ENCODE results near the gene GRIN2C. TPM values are rescaled to one million over a fixed set of nuclear protein-coding genes. Genes with fewer than 3 reads are reported as not detected.

The GRIN2C gene
- 0.21 to 0.52 TPM (median 0.27 TPM) in 5 replicates for total RNA-seq (2022; extraction: Qiagen RNA extraction; ENCODE audit: low read depth)

GRCh38 chr17:74859459-74860228, at the start of gene GRIN2C:
Gene GRIN2C, minus strand, starts transcription at chr17:74859885. Its CDS starts 4,793 bp downstream, at chr17:74855092.

GRCh38 chr17:74892974-74893911, 33.6 kb upstream of the GRIN2C start, which contains the start of gene FADS6:
Gene FADS6, minus strand, starts transcription at chr17:74893633. Its CDS starts 38 bp downstream, at chr17:74893595.

GRCh38 chr17:74872313-74873036, 12.8 kb upstream of the GRIN2C start, which contains the start of gene FDXR:
Gene FDXR, minus strand, starts transcription at chr17:74872994. Its CDS starts 50 bp downstream, at chr17:74872944.

Other genes with a start within 250 kb of the GRIN2C start
- gene CD300E, start 236.1 kb downstream of the GRIN2C start, total RNA-seq (2022; extraction: Qiagen RNA extraction; ENCODE audit: low read depth) = not detected in 5 replicates
- gene CD300LF, start 147.0 kb downstream of the GRIN2C start, total RNA-seq (2022; extraction: Qiagen RNA extraction; ENCODE audit: low read depth) = not detected in 5 replicates
- 1.0 to 2.1 TPM (median 1.3 TPM) in 5 replicates for gene RAB37, start 122.6 kb downstream of the GRIN2C start, total RNA-seq (2022; extraction: Qiagen RNA extraction; ENCODE audit: low read depth)
- gene NHERF1, start 111.3 kb downstream of the GRIN2C start, total RNA-seq (2022; extraction: Qiagen RNA extraction; ENCODE audit: low read depth) = 28.8 to 52.1 TPM (median 45.9 TPM) in 5 replicates
- 46.7 to 59.5 TPM (median 57.8 TPM) in 5 replicates for gene NAT9, start 83.5 kb downstream of the GRIN2C start, total RNA-seq (2022; extraction: Qiagen RNA extraction; ENCODE audit: low read depth)
- gene FDXR, start 13.1 kb upstream of the GRIN2C start, total RNA-seq (2022; extraction: Qiagen RNA extraction; ENCODE audit: low read depth) = 33.6 to 70.0 TPM (median 67.8 TPM) in 5 replicates
- not detected in 5 replicates for gene FADS6, start 33.7 kb upstream of the GRIN2C start, total RNA-seq (2022; extraction: Qiagen RNA extraction; ENCODE audit: low read depth)
- gene USH1G, start 63.4 kb upstream of the GRIN2C start, total RNA-seq (2022; extraction: Qiagen RNA extraction; ENCODE audit: low read depth) = 0.08 to 0.18 TPM (median 0.12 TPM) in 4 of 5 replicates, not detected in the other
- 0.06 to 0.14 TPM in 2 of 5 replicates, not detected in the others for gene OTOP2, start 64.4 kb upstream of the GRIN2C start, total RNA-seq (2022; extraction: Qiagen RNA extraction; ENCODE audit: low read depth)
- not detected in 5 replicates for gene OTOP3, start 76.0 kb upstream of the GRIN2C start, total RNA-seq (2022; extraction: Qiagen RNA extraction; ENCODE audit: low read depth)
- gene HID1, start 112.9 kb upstream of the GRIN2C start, total RNA-seq (2022; extraction: Qiagen RNA extraction; ENCODE audit: low read depth) = 7.1 to 12.7 TPM (median 11.0 TPM) in 5 replicates
- gene CDR2L, start 127.7 kb upstream of the GRIN2C start, total RNA-seq (2022; extraction: Qiagen RNA extraction; ENCODE audit: low read depth) = 41.1 to 73.3 TPM (median 64.5 TPM) in 5 replicates
- 75.8 to 85.3 TPM (median 76.5 TPM) in 5 replicates for gene MRPL58, start 152.8 kb upstream of the GRIN2C start, total RNA-seq (2022; extraction: Qiagen RNA extraction; ENCODE audit: low read depth)
- 453 to 615 TPM (median 486 TPM) in 5 replicates for gene ATP5PD, start 187.1 kb upstream of the GRIN2C start, total RNA-seq (2022; extraction: Qiagen RNA extraction; ENCODE audit: low read depth)
- 26.4 to 33.7 TPM (median 30.7 TPM) in 5 replicates for gene KCTD2, start 187.3 kb upstream of the GRIN2C start, total RNA-seq (2022; extraction: Qiagen RNA extraction; ENCODE audit: low read depth)
- gene SLC16A5, start 228.1 kb upstream of the GRIN2C start, total RNA-seq (2022; extraction: Qiagen RNA extraction; ENCODE audit: low read depth) = 16.8 to 35.9 TPM (median 29.7 TPM) in 5 replicates